Adipocyte (in vitro differentiated cells): ENCODE data around the gene RUNX1.

Experiments used
- DNase-seq: peaks from one replicate; pipeline ENCODE4 v3.0.0-alpha.2; 2015; ENCODE audit warnings: low read depth
- H3K27me3 ChIP-seq: replicated peaks from 2 replicates; pipeline ENCODE4 v1.7.0; 2013; ENCODE audit warnings: mild to moderate bottlenecking, low read length, moderate library complexity; ENCODE audit not compliant: control insufficient read depth, insufficient read depth
- H3K36me3 ChIP-seq: 2 replicates; pipeline ENCODE4 v1.7.0; 2013; ENCODE audit warnings: low read length, mild to moderate bottlenecking, moderate library complexity; ENCODE audit not compliant: control insufficient read depth, insufficient read depth, severe bottlenecking
- H3K4me1 ChIP-seq: 2 replicates; pipeline ENCODE4 v1.7.0; 2013; ENCODE audit warnings: mild to moderate bottlenecking, low read length, moderate library complexity; ENCODE audit not compliant: control insufficient read depth, insufficient read depth
- H3K4me3 ChIP-seq: 2 replicates; pipeline ENCODE4 v1.7.0; 2013; ENCODE audit warnings: mild to moderate bottlenecking, low read length, moderate library complexity
- H3K9ac ChIP-seq: 2 replicates; pipeline ENCODE4 v1.7.0; 2013; ENCODE audit warnings: mild to moderate bottlenecking, low read length, moderate library complexity
- H3K9me3 ChIP-seq: 2 replicates; pipeline ENCODE4 v1.7.0; 2013; ENCODE audit warnings: mild to moderate bottlenecking, low read length, moderate library complexity; ENCODE audit not compliant: control insufficient read depth

Gene RUNX1

DNA sequence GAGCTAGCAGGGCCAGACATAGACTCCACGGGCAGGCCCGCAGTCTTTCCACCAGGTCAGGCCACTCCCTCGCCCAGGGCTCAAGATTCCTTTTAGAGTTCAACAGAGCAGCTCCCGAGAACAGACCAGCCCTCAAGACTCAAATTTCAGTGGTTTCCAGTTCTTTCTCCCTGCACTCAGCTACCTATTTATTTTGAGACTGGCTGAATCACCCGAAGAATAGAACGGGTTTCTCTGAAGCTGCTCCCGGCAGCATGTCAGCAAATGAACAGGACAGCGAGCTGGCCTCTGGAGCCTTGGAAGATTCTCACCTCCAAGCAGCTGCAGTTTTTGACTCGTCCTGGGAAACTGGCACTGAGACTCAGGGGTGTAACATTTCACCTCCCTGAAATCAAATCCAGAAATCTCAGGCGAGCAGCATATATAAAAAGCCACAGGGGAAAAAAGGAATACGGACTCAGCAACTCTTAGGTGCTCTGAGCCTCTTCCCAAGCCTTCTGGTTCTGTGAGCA lies 202.4 kb downstream of the RUNX1 start:
- DNase-seq, result peak; percentile 86
- no peaks in the 10 kb centered on the region for H3K9me3 ChIP-seq
- peak overlapping the region; percentile 36 for H3K4me3 ChIP-seq
- peaks cover 95% of the 10 kb centered on the region for H3K36me3 ChIP-seq
- peak overlapping the region; percentile 76 for H3K9ac ChIP-seq
- H3K4me1 ChIP-seq, result peaks cover 63% of the 10 kb centered on the region
- H3K27me3 ChIP-seq, result no peaks in the 10 kb centered on the region

GRCh38 chr21:34845521-34846451 lies 203.3 kb downstream of the RUNX1 start:
- peak overlapping the region; percentile 36 for H3K4me3 ChIP-seq
- peak overlapping the region; percentile 76 for H3K9ac ChIP-seq
- no peaks in the 10 kb centered on the region for H3K27me3 ChIP-seq
- peak; percentile 87 for DNase-seq
- peaks cover 72% of the 10 kb centered on the region for H3K4me1 ChIP-seq
- H3K36me3 ChIP-seq, result peaks cover 95% of the 10 kb centered on the region
- H3K9me3 ChIP-seq, result no peaks in the 10 kb centered on the region

- peaks cover 95% of the 10 kb centered on the region for H3K36me3 ChIP-seq
- no peaks in the 10 kb centered on the region for H3K9me3 ChIP-seq
- peaks cover 81% of the 10 kb centered on the region for H3K4me1 ChIP-seq
- no peak for DNase-seq
- peak overlapping the region; percentile 23 for H3K4me3 ChIP-seq
- H3K27me3 ChIP-seq, result no peaks in the 10 kb centered on the region
- H3K9ac ChIP-seq, result peak overlapping the region; percentile 76
Observed at GRCh38 chr21:34844924-34845238, 204.2 kb downstream of the RUNX1 start.

DNA sequence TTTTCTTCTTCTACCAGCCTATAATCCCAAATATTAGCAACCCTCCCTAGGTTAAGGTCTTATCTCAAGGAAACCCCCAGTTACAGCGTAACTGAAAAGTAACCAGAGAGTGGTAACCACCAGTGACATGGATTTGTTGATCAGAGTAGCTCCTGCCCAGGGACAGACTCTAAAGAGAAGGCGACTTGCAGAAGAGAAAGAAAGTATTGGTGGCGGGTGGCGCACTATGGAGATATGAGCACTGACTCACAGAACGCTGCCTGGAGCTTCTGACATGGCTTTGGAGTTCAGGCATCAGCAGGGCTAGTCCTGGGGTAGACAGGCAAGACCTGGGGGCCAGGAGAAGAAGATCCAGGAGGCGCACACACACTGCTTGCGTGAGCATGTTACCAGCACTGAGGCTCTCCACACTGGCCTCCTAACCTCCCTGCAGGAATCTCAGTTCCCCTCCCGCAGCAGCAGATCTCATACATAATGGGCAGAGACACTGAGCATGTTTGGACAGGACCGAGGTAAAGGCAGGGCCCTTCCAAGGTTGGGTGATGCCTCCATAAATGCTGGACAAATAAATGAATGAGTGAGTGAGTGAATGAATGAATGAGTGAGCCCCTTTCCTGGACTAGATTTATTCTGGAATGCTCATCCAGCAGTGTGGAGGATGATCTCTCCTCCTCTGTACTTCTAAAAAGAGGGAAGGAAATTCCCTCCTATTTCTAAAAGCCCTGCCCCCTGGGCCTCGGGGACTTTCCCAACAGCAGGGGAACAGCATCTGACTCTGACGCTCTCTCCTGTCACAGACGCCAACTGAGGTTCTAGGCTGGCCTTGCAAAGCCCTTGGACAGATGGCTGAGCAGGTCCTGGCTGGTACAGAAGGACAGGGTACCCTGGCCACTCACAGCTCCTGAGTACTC lies 204.8 kb downstream of the RUNX1 start:
- DNase-seq, result peak; percentile 53
- Histone ChIP-seq H3K9me3 (no peaks in the 10 kb centered on the region), H3K9ac (peak overlapping the region; percentile 76), H3K27me3 (no peaks in the 10 kb centered on the region), H3K36me3 (peaks cover 95% of the 10 kb centered on the region), H3K4me3 (peak overlapping the region; percentile 23), H3K4me1 (peaks cover 87% of the 10 kb centered on the region)

- DNase-seq, result no peak
Observed at GRCh38 chr21:34843562-34843961, 205.5 kb downstream of the RUNX1 start.

DNA sequence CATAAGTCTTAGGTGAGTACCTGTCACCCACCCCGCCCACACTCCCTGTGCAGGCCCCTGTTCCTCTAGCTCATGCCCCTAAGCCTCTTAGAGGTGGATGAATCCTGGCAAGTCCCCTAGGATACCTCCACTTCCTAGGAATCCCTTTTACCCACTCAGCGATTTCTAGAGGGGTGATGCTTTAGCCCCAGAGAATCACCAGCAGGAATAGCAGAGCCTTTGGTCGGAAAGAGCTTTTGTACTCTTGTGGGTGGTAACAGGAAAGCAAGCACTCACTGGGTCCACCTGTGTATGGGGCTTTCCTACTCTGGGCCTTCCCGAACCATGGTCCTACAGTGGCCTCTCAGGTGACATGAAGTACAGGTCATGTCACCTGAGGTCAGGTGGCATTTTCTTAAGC lies 207.9 kb downstream of the RUNX1 start:
- Histone ChIP-seq H3K4me1 (peaks cover 90% of the 10 kb centered on the region), H3K36me3 (peaks cover 76% of the 10 kb centered on the region), H3K27me3 (no peaks in the 10 kb centered on the region), H3K4me3 (peak overlapping the region; percentile 91), H3K9ac (peak overlapping the region; percentile 98), H3K9me3 (no peaks in the 10 kb centered on the region)
- DNase-seq, result no peak

More at GRCh38 chr21:34843562-34843961, 205.5 kb downstream of the RUNX1 start:
- peak overlapping the region; percentile 76 for H3K9ac ChIP-seq
- no peaks in the 10 kb centered on the region for H3K9me3 ChIP-seq
- peaks cover 91% of the 10 kb centered on the region for H3K4me1 ChIP-seq
- peak overlapping the region; percentile 23 for H3K4me3 ChIP-seq
- H3K27me3 ChIP-seq, result no peaks in the 10 kb centered on the region
- H3K36me3 ChIP-seq, result peaks cover 97% of the 10 kb centered on the region

GRCh38 chr21:34840693-34841092 lies 208.4 kb downstream of the RUNX1 start:
- no peaks in the 10 kb centered on the region for H3K27me3 ChIP-seq
- H3K9ac ChIP-seq, result peak overlapping the region; percentile 98
- H3K4me3 ChIP-seq, result peak overlapping the region; percentile 91
- H3K36me3 ChIP-seq, result peaks cover 71% of the 10 kb centered on the region
- H3K4me1 ChIP-seq, result peaks cover 89% of the 10 kb centered on the region
- DNase-seq, result no peak
- H3K9me3 ChIP-seq, result no peaks in the 10 kb centered on the region

DNA sequence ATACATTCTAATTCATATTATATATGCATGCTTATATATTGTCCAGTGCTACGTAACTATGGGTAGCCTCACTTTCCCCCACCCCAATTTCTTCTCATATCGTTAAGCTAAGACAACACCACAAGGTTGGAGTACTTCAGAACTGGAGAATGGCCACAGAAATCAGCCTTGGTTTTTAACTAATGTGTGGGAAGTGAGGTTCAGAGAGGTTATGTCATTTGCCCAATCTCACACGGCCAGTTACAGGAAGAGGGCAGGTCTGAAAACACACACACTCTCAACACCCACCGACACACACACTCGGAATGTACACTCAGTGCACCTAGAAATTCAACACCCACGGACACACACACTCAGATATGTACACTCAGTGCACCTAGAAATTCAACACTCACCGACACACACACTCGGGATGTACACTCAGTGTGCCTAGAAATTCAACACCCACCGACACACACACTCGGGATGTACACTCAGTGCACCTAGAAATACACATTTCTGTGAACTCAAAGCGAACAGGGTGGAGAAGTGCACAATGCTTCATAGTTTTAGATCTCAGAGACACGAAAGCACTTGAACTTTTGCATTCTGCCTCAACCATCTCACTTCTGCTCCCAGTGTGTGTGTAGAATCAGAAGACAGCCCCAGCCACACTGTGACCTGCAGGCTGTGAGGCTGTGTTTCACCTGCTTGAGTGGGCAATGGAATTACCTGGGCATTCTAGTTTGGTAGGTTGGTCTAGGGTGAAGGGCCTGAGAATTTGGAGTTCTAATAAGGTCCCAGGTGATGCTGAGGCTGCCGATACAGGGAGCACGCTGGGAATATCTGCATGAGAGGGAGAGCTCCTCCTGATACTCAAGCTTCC lies 209.9 kb downstream of the RUNX1 start:
- Histone ChIP-seq H3K27me3 (no peaks in the 10 kb centered on the region), H3K36me3 (peaks cover 58% of the 10 kb centered on the region), H3K4me3 (peak overlapping the region; percentile 91), H3K9ac (peak overlapping the region; percentile 98), H3K4me1 (peaks cover 85% of the 10 kb centered on the region), H3K9me3 (no peaks in the 10 kb centered on the region)
- DNase-seq, result no peak

- peak; percentile 32 for DNase-seq
- no peaks in the 10 kb centered on the region for H3K27me3 ChIP-seq
- H3K9ac ChIP-seq, result peak overlapping the region; percentile 98
- H3K4me1 ChIP-seq, result peaks cover 75% of the 10 kb centered on the region
- H3K4me3 ChIP-seq, result peak overlapping the region; percentile 91
- no peaks in the 10 kb centered on the region for H3K9me3 ChIP-seq
- peaks cover 57% of the 10 kb centered on the region for H3K36me3 ChIP-seq
Observed at GRCh38 chr21:34836933-34837505, 212.1 kb downstream of the RUNX1 start.
